RWPE1 (cell line): ENCODE measurements around the gene MZT1.

Experiments used
- CTCF ChIA-PET: fragments of 350-600 bp; sonication (Branson Sonifier 250); formaldehyde crosslinking; extraction: SDS; loops from one replicate; lab custom pipeline; 2021; lab: Yijun Ruan, JAX
- POLR2A ChIA-PET: fragments of 400-600 bp; formaldehyde crosslinking; extraction: SDS; loops from one replicate; lab custom pipeline; 2020; ENCODE audit warnings: antibody characterized with exemption; ENCODE audit not compliant: low non-redundant PET; lab: Yijun Ruan, JAX
- DNase-seq: peaks from one replicate; pipeline ENCODE4 v3.0.0; 2012; ENCODE audit warnings: low spot score
- H3K27ac ChIP-seq: fragments of 450-650 bp; 2 replicates; pipeline ENCODE4 v1.5.1; 2017
- CTCF ChIP-seq: fragments of 450-650 bp; conservative IDR thresholded peaks from 2 replicates; pipeline ENCODE4 v1.5.1; 2017; ENCODE audit warnings: low read depth, mild to moderate bottlenecking

MZT1 gene

GRCh38 chr13:72727417-72728289, at the start of gene MZT1, which contains the start of gene BORA:
MZT1 (minus strand) TSS chr13:72727629; CDS start chr13:72727602, 27 bp downstream.
BORA (plus strand) TSS chr13:72727923; CDS start chr13:72728941, 1,018 bp downstream.
- peak; percentile 97 for DNase-seq
- H3K27ac ChIP-seq, result peak within 1 kb of the TSS; percentile 81
- no peak for TF ChIP-seq CTCF
- CTCF ChIA-PET, result interaction anchor here (0.6 kb wide), 1 partner anchor 19 kb away, joined by 4 read pairs; no protein-coding TSS in a partner anchor
- POLR2A ChIA-PET, result interaction anchor here (0.6 kb wide), 1 partner anchor 331 kb away, joined by 3 read pairs; the partner anchor contains the start of gene KLF5

- POLR2A ChIA-PET, result no interaction called here
These were observed 46.6 kb upstream of the MZT1 start for GRCh38 chr13:72774019-72774418.

GRCh38 chr13:72763411-72763810, 36.0 kb upstream of the MZT1 start:
- TF ChIP-seq CTCF, result no peak
- H3K27ac ChIP-seq, result no peak overlapping the region
- CTCF ChIA-PET, result no interaction called here
- no peak for DNase-seq
- POLR2A ChIA-PET, result no interaction called here

More at GRCh38 chr13:72774019-72774418, 46.6 kb upstream of the MZT1 start:
- DNase-seq, result peak; percentile 40
- TF ChIP-seq CTCF, result no peak
- CTCF ChIA-PET, result no interaction called here
- no peak overlapping the region for H3K27ac ChIP-seq

- DNase-seq, result no peak
These were observed 32.8 kb upstream of the MZT1 start for GRCh38 chr13:72760189-72760588.

GRCh38 chr13:72757792-72758535, 30.5 kb upstream of the MZT1 start:
- H3K27ac ChIP-seq, result no peak overlapping the region
- no peak for DNase-seq
- ChIA-PET POLR2A (no interaction called here), CTCF (interaction anchor here (0.6 kb wide), 1 partner anchor 1007 kb away, joined by 3 read pairs; no protein-coding TSS in a partner anchor)
- no peak for TF ChIP-seq CTCF

More at GRCh38 chr13:72760189-72760588, 32.8 kb upstream of the MZT1 start:
- POLR2A ChIA-PET, result no interaction called here
- TF ChIP-seq CTCF, result no peak
- CTCF ChIA-PET, result no interaction called here
- H3K27ac ChIP-seq, result no peak overlapping the region

- ChIA-PET CTCF (interaction anchor here (0.7 kb wide), 1 partner anchor 1954 kb away, joined by 3 read pairs; no protein-coding TSS in a partner anchor), POLR2A (no interaction called here)
- H3K27ac ChIP-seq, result peak overlapping the region; percentile 43
- no peak for TF ChIP-seq CTCF
- DNase-seq, result no peak
These were observed 26.7 kb upstream of the MZT1 start for GRCh38 chr13:72754111-72754510.
